ENCODE measurements around the gene ARHGEF28.

The ARHGEF28 gene

DNA sequence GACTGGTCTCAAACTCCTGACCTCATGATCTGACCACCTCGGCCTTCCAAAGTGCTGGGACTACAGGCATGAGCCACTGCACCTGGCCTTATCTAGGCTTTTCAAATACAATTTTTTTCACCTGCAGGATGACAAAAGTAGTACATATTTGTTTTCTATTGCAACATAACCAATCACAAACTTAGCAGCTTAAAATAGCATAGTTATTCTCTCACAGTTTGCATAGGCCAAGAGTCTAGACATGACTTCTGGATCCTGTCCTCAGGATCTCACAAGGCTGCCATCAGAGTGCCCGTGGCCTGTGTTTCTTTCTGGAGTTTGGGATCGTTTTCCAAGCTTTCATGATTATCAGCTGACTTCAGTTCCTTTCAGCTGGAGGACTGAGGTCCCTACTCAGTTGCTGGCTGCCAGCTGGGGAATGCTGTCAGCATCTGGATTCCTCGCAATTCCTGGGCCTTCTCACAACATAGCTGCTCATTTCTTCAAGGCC is 348.9 kb downstream of the ARHGEF28 start:
- DNase-seq, result no peak

DNA sequence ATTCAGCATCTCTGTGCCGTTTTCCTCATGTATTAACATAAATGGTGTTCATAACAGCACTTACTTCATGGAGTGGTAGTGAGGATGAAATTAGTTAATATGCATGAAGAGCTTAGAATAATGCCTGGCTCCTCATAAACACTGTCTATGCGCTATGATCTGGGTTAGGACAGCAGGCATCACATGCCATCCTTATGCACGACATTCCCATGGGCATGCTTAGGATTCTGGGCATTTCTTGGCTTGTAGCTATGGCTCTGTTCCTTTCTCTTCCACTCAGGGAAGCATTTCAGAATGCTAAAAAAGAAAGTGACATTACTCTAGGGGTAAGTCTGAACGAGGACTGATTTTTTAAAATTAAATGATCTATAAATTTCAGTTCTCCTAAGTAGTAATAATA is 349.8 kb downstream of the ARHGEF28 start:
- DNase-seq, result no peak

DNA sequence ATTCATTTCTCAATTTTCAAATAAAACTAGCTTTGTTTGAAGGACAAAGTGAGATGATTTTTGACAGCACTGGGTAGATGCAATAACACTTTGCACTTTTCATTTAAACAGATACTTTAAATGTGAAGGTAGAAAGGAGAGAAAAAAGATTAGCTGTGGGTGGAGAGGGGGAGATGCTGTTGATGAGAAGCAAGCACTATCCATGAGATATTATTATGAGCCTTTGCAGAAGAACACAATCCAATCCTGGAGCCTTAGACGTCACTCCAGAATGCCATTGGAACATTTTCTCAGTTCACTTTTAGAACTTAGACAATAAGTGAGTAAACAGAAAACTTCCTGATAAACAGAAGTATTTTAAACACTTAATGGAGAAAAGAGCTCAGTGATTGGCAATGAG is 351.1 kb downstream of the ARHGEF28 start:
- no peak for DNase-seq

DNA sequence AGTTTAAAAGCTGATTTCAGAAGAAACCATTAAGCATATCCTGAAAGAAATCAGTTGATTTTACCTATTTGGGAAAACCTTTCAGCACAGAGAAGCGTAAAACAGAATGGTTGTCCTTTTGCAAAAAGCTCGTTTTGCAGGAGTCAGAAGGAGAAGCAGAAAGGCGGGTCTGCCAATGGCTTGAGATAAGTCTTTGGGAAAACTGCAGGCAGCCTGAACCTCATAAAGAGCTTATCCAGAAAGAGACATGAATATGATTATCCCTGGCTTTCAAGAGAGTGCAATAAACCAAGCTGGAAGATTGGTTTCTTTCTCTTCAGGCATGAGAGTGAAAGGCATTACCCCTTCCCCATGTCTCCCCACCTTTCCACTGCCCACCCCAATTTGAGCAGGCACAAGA is 353.3 kb downstream of the ARHGEF28 start:
- DNase-seq, result no peak

DNA sequence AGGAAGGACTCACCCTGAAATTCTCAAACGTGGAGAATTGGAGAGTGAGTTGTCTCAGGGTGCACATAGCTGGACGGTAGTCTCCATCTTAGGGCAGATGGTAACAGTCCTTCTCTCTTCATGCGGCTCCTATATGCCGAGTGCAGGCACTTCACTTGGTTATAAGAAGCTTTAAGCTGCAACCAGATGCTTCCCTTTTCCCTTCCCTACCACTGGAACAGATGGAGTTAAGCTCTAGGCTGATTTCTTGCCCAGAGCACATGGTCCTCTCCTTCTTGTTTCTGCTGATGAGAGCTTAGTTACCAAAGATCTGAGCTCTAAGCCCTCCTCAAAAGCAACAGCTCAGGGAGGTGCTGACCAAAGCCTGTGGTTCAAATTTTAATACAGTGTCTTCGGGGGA is 355.7 kb downstream of the ARHGEF28 start:
- DNase-seq, result no peak

DNA sequence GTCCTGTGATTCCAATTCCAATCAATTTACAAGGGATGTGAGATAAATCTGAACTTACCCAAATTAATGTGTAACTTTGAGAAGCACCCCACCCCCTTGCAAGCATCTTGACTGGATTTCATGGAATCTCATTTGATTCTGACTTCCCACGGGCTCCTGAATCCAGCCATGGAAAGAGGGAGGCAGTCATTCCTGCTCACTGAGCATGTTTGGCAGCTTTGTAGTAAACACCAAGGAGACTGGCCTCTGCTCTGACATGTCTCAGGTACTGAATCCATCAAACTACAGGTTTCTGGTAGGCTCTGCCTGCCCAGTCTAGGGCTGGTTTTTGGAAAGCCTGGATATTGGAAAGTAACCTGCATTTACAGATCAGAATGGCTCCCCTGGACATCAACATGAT is 357.6 kb downstream of the ARHGEF28 start:
- no peak for DNase-seq

DNA sequence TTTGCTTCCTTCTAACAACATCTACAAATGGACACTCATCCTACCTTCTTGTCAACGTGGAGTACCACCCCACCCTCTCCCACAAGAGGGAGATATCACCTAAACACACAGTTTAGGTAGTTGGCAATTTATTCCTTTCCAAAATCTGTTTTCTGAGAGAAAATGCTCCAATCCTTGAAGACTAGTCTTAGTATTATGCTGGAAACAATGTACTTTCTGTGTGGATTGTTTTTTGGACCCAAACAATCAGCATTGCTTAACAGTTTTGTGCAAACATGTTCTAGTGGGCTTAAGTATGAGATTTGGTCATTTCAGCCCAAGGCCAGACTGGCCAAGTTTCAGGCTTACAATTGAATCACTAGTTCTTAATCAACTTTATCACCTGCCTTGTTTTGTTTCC is 359.1 kb downstream of the ARHGEF28 start:
- DNase-seq, result no peak

DNA sequence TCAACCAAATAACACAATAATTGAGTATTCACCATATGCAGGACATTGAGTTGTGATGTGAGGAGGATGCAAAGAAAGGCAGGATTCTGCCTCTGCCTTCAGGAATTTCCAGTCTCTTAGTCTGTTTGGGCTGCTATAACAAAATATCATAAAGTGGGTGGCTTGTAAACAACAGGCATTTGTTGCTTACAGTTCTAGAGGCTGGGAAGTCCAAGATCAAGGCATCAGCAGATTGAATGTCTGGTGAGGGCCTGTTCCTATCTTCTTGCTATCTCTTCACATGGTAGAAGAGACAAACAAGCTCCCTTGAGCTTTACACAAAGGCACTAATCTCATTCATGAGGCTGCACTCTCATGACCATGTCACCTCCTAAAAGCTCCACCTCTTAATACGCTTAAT is 360.7 kb downstream of the ARHGEF28 start:
- DNase-seq, result no peak

DNA sequence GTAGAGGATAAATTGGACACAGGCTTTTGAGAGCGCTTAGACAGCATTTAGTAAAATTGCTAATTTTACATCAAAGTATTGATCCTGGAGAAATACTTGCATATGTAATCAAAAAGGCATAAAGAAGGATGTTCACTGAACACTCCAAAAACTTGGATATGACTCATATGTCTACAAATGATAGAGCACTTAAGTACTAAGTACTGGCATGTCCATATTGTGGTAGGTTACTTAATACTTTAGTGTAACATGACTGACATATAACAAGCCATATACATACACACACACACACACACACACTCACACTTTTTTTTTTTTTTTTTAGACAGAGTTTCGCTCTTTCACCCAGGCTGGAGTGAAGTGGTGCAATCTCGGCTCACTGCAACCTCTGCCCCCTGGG is 361.9 kb downstream of the ARHGEF28 start:
- DNase-seq, result no peak

DNA sequence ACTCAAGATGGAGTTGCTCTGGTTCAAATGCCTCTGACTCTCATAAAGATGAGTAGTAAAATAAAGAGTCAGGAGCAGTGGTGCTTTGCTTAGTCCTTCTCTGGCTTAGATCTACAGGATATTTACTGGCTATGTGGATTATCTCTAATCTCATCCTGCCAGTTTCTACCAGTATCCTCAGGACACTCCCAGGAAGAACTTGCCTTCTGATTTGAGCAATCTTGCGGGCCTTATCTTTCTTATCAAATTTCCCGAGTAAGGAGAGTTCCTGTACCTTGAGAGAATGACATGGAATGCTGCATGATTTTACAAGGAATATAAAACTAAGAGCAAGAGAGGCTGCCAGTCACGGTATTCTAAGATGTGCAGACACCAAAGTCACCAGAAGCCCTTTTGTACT is 364.0 kb downstream of the ARHGEF28 start:
- DNase-seq, result no peak
